ENCODE measurements around the gene ADAM33. TPM values are rescaled to one million over a fixed set of nuclear protein-coding genes. Genes with fewer than 3 reads are reported as not detected.

ADAM33 gene
- total RNA-seq, 2 donors from 2014 or later, result 3.0 to 3.3 TPM

DNA sequence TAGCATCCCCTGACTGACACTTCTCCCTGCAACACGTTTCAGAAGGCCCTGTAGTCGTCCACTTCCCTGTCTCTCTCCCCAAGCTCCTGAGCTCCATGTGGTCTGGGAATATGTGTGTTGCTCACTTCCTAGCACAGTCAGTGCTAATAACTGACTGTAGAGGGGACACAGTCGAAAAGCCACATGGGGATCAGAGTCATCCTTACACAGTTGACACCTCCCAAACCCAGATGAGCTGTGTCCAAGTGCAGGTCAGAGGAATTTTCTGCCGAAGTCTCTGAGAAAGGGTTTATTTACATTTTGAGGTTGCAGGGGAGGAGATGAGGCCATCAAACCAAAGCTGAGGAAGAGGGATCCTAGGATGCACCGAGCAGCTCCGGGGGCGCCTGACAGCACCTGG is 3.5 kb upstream of the ADAM33 start:
- H3K27me3 Mint-ChIP-seq (ENCODE audit: insufficient read depth), result peaks cover 57% of the 10 kb centered on the region
- H3K9ac ChIP-seq (ENCODE audit: extremely low read depth, low read length, poor library complexity, severe bottlenecking), result no peak overlapping the region
- 78 to 88% methylated on average over 5 to 7 of the region's 7 CpGs for WGBS, 2 experiments (ENCODE audit: insufficient coverage in 1 of 2, insufficient read length in 1 of 2)
- no peaks in the 10 kb centered on the region for H3K36me3 Mint-ChIP-seq (ENCODE audit: low read depth)
- H3K36me3 ChIP-seq (ENCODE audit: control insufficient read depth, insufficient read depth, low read length), result no peaks in the 10 kb centered on the region
- no peaks in the 10 kb centered on the region for H3K9me3 Mint-ChIP-seq
- TF ChIP-seq CTCF (conservative IDR thresholded peaks at IDR 0.05), result no peak
- no peaks in the 10 kb centered on the region for H3K9me3 ChIP-seq (ENCODE audit: control insufficient read depth, low read length)
- peaks cover 4% of the 10 kb centered on the region for H3K4me1 Mint-ChIP-seq
- peaks cover 4% of the 10 kb centered on the region for H3K4me1 ChIP-seq (ENCODE audit: control insufficient read depth, insufficient read depth, low read length)
- no peak overlapping the region for H3K4me3 ChIP-seq (ENCODE audit: low read length)
- no peak for DNase-seq
- H3K27me3 ChIP-seq (ENCODE audit: control insufficient read depth, insufficient read depth, low read length, poor library complexity, severe bottlenecking), result peaks cover 22% of the 10 kb centered on the region
- no peak overlapping the region for H3K27ac Mint-ChIP-seq
- no peak overlapping the region for H3K27ac ChIP-seq (ENCODE audit: low read depth, low read length)
- H3K4me3 Mint-ChIP-seq, result no peak overlapping the region

DNA sequence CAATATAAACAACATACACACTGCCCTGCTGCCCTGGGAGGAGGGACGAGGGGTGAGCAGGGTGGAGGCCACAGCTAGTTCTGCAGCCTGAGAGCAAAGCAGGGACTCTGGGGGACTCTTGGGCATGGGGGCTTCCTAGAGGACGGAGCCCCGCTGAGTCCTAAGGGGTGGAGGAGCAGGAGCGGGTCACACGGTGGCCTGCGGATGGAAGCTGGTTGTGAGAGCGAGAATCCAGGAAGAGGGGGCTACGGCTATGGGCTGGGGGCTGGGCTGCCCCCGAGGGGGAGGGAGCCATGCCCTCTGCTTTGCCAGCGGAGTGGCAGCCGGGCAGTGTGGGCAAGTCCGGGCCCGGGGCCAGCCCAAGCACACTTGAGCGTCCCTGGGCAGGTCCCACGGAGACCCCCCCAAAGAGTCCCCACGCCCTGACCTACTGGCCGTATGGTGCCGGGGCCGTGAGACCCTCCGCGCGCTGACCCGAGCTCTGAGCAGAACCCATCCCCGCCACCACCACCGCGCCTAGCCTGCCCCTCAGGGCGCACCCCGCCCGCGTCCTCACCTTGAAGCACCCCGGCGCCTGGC is 369 bp downstream of the ADAM33 start:
- TF ChIP-seq CTCF (conservative IDR thresholded peaks at IDR 0.05), result no peak
- Histone ChIP-seq H3K27ac (ENCODE audit: low read depth, low read length) (no peak overlapping the region), H3K4me3 (ENCODE audit: low read length) (no peak overlapping the region), H3K9me3 (ENCODE audit: control insufficient read depth, low read length) (no peaks in the 10 kb centered on the region), H3K36me3 (ENCODE audit: control insufficient read depth, insufficient read depth, low read length) (no peaks in the 10 kb centered on the region), H3K27me3 (ENCODE audit: control insufficient read depth, insufficient read depth, low read length, poor library complexity, severe bottlenecking) (peaks cover 22% of the 10 kb centered on the region), H3K9ac (ENCODE audit: extremely low read depth, low read length, poor library complexity, severe bottlenecking) (no peak overlapping the region), H3K4me1 (ENCODE audit: control insufficient read depth, insufficient read depth, low read length) (peaks cover 4% of the 10 kb centered on the region)
- H3K36me3 Mint-ChIP-seq (ENCODE audit: low read depth), result no peaks in the 10 kb centered on the region
- H3K27ac Mint-ChIP-seq, result no peak overlapping the region
- H3K27me3 Mint-ChIP-seq (ENCODE audit: insufficient read depth), result peaks cover 70% of the 10 kb centered on the region
- peak overlapping the region; percentile 47 for H3K4me3 Mint-ChIP-seq
- no peak for DNase-seq
- no peaks in the 10 kb centered on the region for H3K9me3 Mint-ChIP-seq
- WGBS, 2 experiments (ENCODE audit: insufficient coverage in 1 of 2, insufficient read length in 1 of 2), result 39 to 44% methylated on average over 8 to 32 of the region's 32 CpGs
- H3K4me1 Mint-ChIP-seq, result peaks cover 4% of the 10 kb centered on the region

DNA sequence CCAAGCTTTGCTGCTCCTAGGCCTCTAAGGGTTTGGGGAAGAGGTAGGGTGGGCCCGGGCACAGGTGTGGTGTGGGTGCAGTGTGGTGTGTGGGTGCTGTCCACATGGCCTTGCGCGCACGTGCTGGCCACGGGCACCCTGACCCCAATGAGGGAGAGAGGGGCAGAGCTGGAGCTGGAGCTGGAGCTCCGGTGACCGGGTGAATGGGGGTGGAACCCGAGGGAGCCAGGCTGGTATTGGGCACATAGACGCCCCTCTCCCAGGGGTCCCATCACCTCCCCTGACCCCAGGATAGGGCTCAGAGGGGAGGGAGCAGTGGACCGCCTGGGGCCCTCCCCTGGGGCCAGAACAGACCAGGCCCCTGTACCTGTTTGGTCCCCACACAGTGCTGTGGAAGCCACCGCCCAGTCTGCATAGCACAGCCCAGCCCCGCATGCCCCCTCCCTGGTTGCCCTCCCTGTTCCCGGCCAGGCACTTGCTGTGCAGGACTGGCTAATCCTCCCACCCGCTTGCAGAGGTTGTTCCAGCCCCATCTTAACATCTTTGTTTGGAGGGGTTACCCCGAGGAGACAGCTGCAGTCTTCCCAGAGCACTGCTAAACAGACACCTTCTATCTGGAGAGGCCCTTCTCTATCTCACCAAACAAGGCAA is 984 bp downstream of the ADAM33 start:
- peaks cover 4% of the 10 kb centered on the region for H3K4me1 ChIP-seq (ENCODE audit: control insufficient read depth, insufficient read depth, low read length)
- 75 to 83% methylated on average over 10 to 15 of the region's 15 CpGs for WGBS, 2 experiments (ENCODE audit: insufficient coverage in 1 of 2, insufficient read length in 1 of 2)
- no peaks in the 10 kb centered on the region for H3K36me3 ChIP-seq (ENCODE audit: control insufficient read depth, insufficient read depth, low read length)
- Mint-ChIP-seq H3K4me3 (peak overlapping the region; percentile 47), H3K4me1 (peaks cover 4% of the 10 kb centered on the region), H3K36me3 (ENCODE audit: low read depth) (no peaks in the 10 kb centered on the region), H3K9me3 (no peaks in the 10 kb centered on the region), H3K27ac (no peak overlapping the region), H3K27me3 (ENCODE audit: insufficient read depth) (peaks cover 70% of the 10 kb centered on the region)
- DNase-seq, result peak; percentile 65
- TF ChIP-seq CTCF (conservative IDR thresholded peaks at IDR 0.05), result no peak
- H3K27ac ChIP-seq (ENCODE audit: low read depth, low read length), result no peak overlapping the region
- H3K9me3 ChIP-seq (ENCODE audit: control insufficient read depth, low read length), result no peaks in the 10 kb centered on the region
- no peak overlapping the region for H3K4me3 ChIP-seq (ENCODE audit: low read length)
- no peak overlapping the region for H3K9ac ChIP-seq (ENCODE audit: extremely low read depth, low read length, poor library complexity, severe bottlenecking)
- H3K27me3 ChIP-seq (ENCODE audit: control insufficient read depth, insufficient read depth, low read length, poor library complexity, severe bottlenecking), result peaks cover 22% of the 10 kb centered on the region
